NCI-H2029 treated with DMSO at 0.1 percent for 48 hours (cell line): ENCODE results near the gene SLFN5.
A peak's percentile ranks its signal among the peaks of the same experiment; 100 is the strongest.
"Not testable (repeated sequence)": the region's sequence is repeated elsewhere in the genome, so short reads cannot be mapped to it uniquely, and the experiment has no call there.

ENCODE experiments used
- DNase-seq: peaks from one replicate; lab custom pipeline; 2025; lab: John Stamatoyannopoulos, UW

SLFN5 gene

GRCh38 chr17:35291802-35292201 lies 48.9 kb downstream of the SLFN5 start:
- DNase-seq, result no peak

GRCh38 chr17:35293151-35293847 lies 50.4 kb downstream of the SLFN5 start:
- no peak for DNase-seq

- DNase-seq, result no peak
Observed at GRCh38 chr17:35294756-35295155, 51.9 kb downstream of the SLFN5 start.

GRCh38 chr17:35295686-35296085 lies 52.8 kb downstream of the SLFN5 start:
- DNase-seq, result no peak

- DNase-seq, result no peak
Observed at GRCh38 chr17:35297666-35298065, 54.8 kb downstream of the SLFN5 start.

- no peak for DNase-seq
Observed at GRCh38 chr17:35298639-35299038, 55.8 kb downstream of the SLFN5 start.

GRCh38 chr17:35299135-35299534 lies 56.3 kb downstream of the SLFN5 start:
- peak; percentile 3 for DNase-seq

- not testable (repeated sequence) for DNase-seq
Observed at GRCh38 chr17:35309345-35309744, 66.5 kb downstream of the SLFN5 start.

- DNase-seq, result no peak
Observed at GRCh38 chr17:35312346-35312745, 69.5 kb downstream of the SLFN5 start.

GRCh38 chr17:35312790-35313711 lies 70.2 kb downstream of the SLFN5 start:
- DNase-seq, result peak; percentile 46

GRCh38 chr17:35313875-35314409 lies 71.1 kb downstream of the SLFN5 start:
- DNase-seq, result no peak

- DNase-seq, result no peak
Observed at GRCh38 chr17:35314415-35315216, 71.7 kb downstream of the SLFN5 start.

GRCh38 chr17:35315283-35315682 lies 72.4 kb downstream of the SLFN5 start:
- no peak for DNase-seq

- DNase-seq, result no peak
Observed at GRCh38 chr17:35315971-35316370, 73.1 kb downstream of the SLFN5 start.

GRCh38 chr17:35322749-35323148 lies 79.9 kb downstream of the SLFN5 start:
- no peak for DNase-seq
